Thyroid gland (tissue), 4 donors: ENCODE data around the gene SRP72. TPM values are rescaled to one million over a fixed set of nuclear protein-coding genes. Genes with fewer than 3 reads are reported as not detected.

Source experiments
- DNase-seq, 2 donors: peaks; one replicate each; pipeline ENCODE4 v3.0.0-alpha.2; 2019
- H3K27ac ChIP-seq, 3 donors: fragments of 200-600 bp; sonication (generic); 1 replicate in 2 of 3; 2 replicates in 1 of 3; pipeline ENCODE4 v1.5.1; 2016 to 2019; ENCODE audit warnings: mild to moderate bottlenecking in 1 of 3, moderate library complexity in 1 of 3
- H3K27me3 ChIP-seq: fragments of 200-600 bp; sonication (generic); one replicate; pipeline ENCODE4 v1.5.1; 2019
- H3K36me3 ChIP-seq, 2 donors: fragments of 200-600 bp; sonication (generic); one replicate each; pipeline ENCODE4 v1.5.1; 2016 to 2019
- H3K4me1 ChIP-seq, 2 donors: fragments of 200-600 bp; sonication (generic); one replicate each; pipeline ENCODE4 v1.5.1; 2017 to 2019
- H3K4me3 ChIP-seq, 3 donors: fragments of 200-600 bp; sonication (generic); replicated peaks in 1 of 3; 1 replicate in 2 of 3; 2 replicates in 1 of 3; pipeline ENCODE4 v1.5.1; 2016; ENCODE audit warnings: mild to moderate bottlenecking in 1 of 3
- H3K9me3 ChIP-seq: fragments of 200-600 bp; sonication (generic); one replicate; pipeline ENCODE4 v1.5.1; 2017
- POLR2A ChIP-seq, 2 donors: fragments of 450-650 bp; IDR thresholded peaks; one replicate each; pipeline ENCODE4 v1.6.1; 2017; ENCODE audit warnings: antibody characterized with exemption in 2 of 2, mild to moderate bottlenecking in 2 of 2, moderate library complexity in 1 of 2
- WGBS, 2 donors: methylation state at CpG; one replicate each; pipeline ENCODE4 v1.1.5; 2017; 5-methylcytosine and 5-hydroxymethylcytosine counted together
- intact Hi-C: fragments of 100-400 bp; cut with DNase I; formaldehyde crosslinking; loops from one replicate; pipeline ENCODE4 v1.15.1; 2023
- total RNA-seq, 4 donors: library from RNA; depleted of rRNA; stranded (reverse); fragments of >200 nt; gene quantifications; one replicate each; pipeline ENCODE4 v1.2.3, GENCODE V29; 2016
- TF ChIP-seq, protein P1 (sequence below), 6 experiments: fragments of 200-600 bp in 3 of 6; fragments of 450-650 bp in 3 of 6; sonication (generic) in 3 of 6; IDR thresholded peaks; one replicate each; pipeline ENCODE4 v1.5.1; 2016 to 2019; ENCODE audit warnings: antibody characterized with exemption in 6 of 6, mild to moderate bottlenecking in 2 of 6, inconsistent platforms in 1 of 6, moderate library complexity in 1 of 6

The SRP72 gene
- total RNA-seq, 4 donors from 2014 or later: 57.6 to 67.6 (median 59.7) TPM

DNA sequence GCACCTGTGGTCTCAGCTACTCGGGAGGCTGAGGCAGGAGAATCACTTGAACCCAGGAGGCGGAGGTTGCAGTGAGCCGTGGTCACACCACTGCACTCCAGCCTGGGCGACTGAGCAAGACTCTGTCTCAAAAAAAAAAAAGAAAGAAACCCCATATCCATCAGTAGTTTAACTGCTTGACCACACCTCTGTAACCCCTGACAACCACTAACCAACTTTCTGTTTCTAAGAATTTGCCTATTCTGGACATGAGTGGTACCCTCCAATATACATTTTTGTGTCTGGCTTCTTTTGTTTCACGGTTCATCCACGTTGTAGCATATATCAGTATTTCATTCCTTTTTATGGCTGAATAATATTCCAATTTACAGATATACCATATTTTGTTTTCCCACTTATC, 41.1 kb upstream of the SRP72 start:
- Histone ChIP-seq H3K9me3 (no peaks in the 10 kb centered on the region), H3K4me3 (no peak overlapping the region), H3K36me3 (no peaks in the 10 kb centered on the region), H3K4me1 (no peaks in the 10 kb centered on the region), H3K27me3 (no peaks in the 10 kb centered on the region), H3K27ac (no peak overlapping the region)
- no peak for DNase-seq
- no peak for TF ChIP-seq POLR2A (IDR thresholded peaks at IDR 0.05)
- TF ChIP-seq, protein P1, sequence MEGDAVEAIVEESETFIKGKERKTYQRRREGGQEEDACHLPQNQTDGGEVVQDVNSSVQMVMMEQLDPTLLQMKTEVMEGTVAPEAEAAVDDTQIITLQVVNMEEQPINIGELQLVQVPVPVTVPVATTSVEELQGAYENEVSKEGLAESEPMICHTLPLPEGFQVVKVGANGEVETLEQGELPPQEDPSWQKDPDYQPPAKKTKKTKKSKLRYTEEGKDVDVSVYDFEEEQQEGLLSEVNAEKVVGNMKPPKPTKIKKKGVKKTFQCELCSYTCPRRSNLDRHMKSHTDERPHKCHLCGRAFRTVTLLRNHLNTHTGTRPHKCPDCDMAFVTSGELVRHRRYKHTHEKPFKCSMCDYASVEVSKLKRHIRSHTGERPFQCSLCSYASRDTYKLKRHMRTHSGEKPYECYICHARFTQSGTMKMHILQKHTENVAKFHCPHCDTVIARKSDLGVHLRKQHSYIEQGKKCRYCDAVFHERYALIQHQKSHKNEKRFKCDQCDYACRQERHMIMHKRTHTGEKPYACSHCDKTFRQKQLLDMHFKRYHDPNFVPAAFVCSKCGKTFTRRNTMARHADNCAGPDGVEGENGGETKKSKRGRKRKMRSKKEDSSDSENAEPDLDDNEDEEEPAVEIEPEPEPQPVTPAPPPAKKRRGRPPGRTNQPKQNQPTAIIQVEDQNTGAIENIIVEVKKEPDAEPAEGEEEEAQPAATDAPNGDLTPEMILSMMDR (IDR thresholded peaks at IDR 0.05): no peak
- intact Hi-C loops: loop anchor here (10.0 kb wide), 2 partner anchors 109 to 409 kb away; a partner anchor contains a TSS
- 92 to 94% methylated on average over 6 of the region's 6 CpGs for WGBS, 2 donors

DNA sequence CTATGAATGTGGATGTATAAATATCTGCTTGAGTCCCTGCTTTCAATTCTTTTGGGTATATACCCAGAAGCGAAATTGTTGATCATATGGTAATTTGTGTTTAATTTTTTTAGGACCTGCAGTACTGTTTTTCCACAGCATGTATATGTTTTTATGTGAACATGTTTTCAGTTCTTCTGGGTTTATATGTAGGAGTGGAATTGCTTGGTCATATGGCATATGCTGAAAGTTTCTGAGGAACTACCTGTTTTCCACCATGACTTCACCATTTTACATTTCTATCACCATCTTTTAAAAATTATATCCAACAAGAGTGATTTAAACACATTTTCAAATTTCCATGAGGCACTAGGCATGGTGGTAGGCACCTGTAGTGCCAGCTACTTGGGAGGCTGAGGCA, 40.2 kb upstream of the SRP72 start:
- H3K27me3 ChIP-seq: no peaks in the 10 kb centered on the region
- no peak overlapping the region for H3K4me3 ChIP-seq
- intact Hi-C loops: loop anchor here (10.0 kb wide), 2 partner anchors 108 to 408 kb away; a partner anchor contains a TSS
- no peaks in the 10 kb centered on the region for H3K4me1 ChIP-seq
- no peaks in the 10 kb centered on the region for H3K9me3 ChIP-seq
- WGBS, 2 donors: 98% methylated on average over 1 of the region's 1 CpG
- no peak for DNase-seq
- no peaks in the 10 kb centered on the region for H3K36me3 ChIP-seq
- TF ChIP-seq POLR2A (IDR thresholded peaks at IDR 0.05): no peak
- TF ChIP-seq, protein P1 (IDR thresholded peaks at IDR 0.05): no peak
- H3K27ac ChIP-seq: no peak overlapping the region

DNA sequence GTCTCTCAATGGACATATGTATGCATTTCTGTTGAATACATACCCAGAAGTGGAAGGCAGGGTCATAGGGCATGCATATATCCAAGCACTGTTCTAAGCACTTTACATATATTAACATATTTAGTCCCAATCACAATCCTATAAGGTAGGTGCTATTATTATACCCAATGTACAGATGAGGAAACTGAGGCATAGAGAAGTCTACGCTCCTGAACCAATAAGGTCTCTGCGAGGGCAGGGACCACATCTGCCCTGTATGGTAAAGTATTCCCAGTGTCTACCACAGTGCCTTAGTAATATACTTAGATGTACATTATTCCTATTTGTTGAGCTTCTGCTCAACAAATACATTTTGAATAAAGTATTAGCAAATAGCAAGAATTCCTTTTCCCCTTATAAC, 37.2 kb upstream of the SRP72 start:
- Histone ChIP-seq H3K4me3 (no peak overlapping the region), H3K4me1 (peaks cover 0 to 13% of the 10 kb centered on the region in 2 donors), H3K27ac (no peak overlapping the region), H3K9me3 (no peaks in the 10 kb centered on the region), H3K27me3 (no peaks in the 10 kb centered on the region), H3K36me3 (no peaks in the 10 kb centered on the region)
- no peak for DNase-seq
- no peak for TF ChIP-seq POLR2A (IDR thresholded peaks at IDR 0.05)
- TF ChIP-seq, protein P1 (IDR thresholded peaks at IDR 0.05): no peak
- intact Hi-C loops: no loop called here
- 97 to 98% methylated on average over 2 of the region's 2 CpGs for WGBS, 2 donors

DNA sequence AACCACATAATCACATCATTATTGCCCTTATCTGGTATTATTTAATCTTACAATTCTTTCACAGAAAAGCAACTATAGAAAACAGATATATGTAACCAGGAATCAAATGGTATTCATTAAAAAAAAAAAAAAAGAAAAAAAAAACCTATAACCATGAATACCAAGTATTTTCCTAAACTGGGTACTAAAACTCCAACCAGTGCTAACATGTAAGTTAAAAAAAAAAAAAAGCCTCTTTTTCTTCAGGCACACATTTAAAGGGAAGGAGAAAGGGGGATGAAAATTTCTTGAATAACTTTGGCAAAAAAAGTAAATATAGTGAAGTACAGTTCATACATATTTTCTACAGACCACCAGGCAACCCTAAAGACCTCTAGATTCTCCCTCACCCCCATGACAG, 34.1 kb upstream of the SRP72 start:
- intact Hi-C loops: no loop called here
- Histone ChIP-seq H3K4me3 (no peak overlapping the region), H3K9me3 (no peaks in the 10 kb centered on the region), H3K36me3 (no peaks in the 10 kb centered on the region), H3K27me3 (no peaks in the 10 kb centered on the region), H3K27ac (no peak overlapping the region), H3K4me1 (peaks cover 0 to 13% of the 10 kb centered on the region in 2 donors)
- no peak for DNase-seq
- no peak for TF ChIP-seq POLR2A (IDR thresholded peaks at IDR 0.05)
- TF ChIP-seq, protein P1 (IDR thresholded peaks at IDR 0.05): no peak

DNA sequence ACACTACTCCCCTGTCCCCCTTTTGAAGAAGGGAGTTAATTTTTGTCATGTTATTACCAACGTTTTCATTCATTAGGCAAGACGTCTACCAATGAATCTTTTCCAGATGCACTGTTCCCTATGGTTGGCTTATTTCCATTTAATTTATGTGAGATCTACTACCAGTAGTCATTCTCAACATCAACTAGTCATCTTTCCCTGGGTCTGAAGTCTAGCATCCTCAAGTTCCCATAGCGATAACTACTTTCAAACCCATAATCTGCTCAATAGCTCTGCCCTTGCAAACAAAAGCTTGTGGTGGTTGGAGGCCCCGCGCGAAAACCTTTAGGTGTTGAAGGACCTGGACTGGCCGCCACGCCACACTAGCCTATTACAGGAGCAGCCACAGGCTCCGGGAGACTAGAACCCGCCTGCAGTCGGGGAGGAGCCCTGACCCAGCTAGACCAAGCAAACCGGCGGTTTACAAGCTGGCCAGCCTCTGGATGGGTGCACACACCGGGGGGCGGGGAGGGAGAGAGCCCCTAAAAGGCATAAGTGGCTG, 32.7 kb upstream of the SRP72 start:
- Histone ChIP-seq H3K4me3 (peak overlapping the region; percentile 36 to 83 (median 55)), H3K36me3 (no peaks in the 10 kb centered on the region), H3K27me3 (no peaks in the 10 kb centered on the region), H3K9me3 (no peaks in the 10 kb centered on the region), H3K4me1 (peaks cover 0 to 13% of the 10 kb centered on the region in 2 donors), H3K27ac (peak overlapping the region in 2 of 3 donors; percentile 89 to 94)
- DNase-seq: peak in 1 of 2 donors; percentile 49
- intact Hi-C loops: no loop called here
- TF ChIP-seq POLR2A (IDR thresholded peaks at IDR 0.05): no peak
- TF ChIP-seq, protein P1 (IDR thresholded peaks at IDR 0.05): no peak
- WGBS, 2 donors: 5% methylated on average over 13 to 15 of the region's 15 CpGs
